HG02973 (cell line): ENCODE data around the gene CYB5R3.
"Not testable (repeated sequence)": the region's sequence is repeated elsewhere in the genome, so short reads cannot be mapped to it uniquely, and the experiment has no call there.

ENCODE experiments used
- ATAC-seq: cut with Tn5 transposase; IDR thresholded peaks from one replicate; pipeline ENCODE4 v1.9.1; 2021; ENCODE audit warnings: moderate library complexity; ENCODE audit not compliant: unreplicated experiment

Gene CYB5R3

DNA sequence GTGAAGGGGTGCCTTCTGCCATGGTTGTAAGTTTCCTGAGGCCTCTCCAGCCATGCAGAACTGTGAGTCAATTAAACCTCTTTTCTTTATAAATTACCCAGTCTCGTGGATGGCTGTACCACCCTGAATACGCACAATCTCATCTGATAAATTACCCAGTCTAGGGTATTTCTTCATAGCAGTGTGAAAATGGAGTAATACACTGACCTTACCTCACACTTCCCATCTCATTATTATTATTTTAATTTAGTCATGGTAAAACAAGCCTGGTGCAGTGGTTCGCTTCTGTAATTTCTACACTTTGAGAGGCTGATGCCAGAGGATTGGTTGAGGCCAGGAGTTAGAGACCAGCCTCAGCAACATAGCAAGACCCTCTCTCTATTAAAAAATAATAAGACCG, 30.5 kb upstream of the CYB5R3 start:
- ATAC-seq, result no peak

DNA sequence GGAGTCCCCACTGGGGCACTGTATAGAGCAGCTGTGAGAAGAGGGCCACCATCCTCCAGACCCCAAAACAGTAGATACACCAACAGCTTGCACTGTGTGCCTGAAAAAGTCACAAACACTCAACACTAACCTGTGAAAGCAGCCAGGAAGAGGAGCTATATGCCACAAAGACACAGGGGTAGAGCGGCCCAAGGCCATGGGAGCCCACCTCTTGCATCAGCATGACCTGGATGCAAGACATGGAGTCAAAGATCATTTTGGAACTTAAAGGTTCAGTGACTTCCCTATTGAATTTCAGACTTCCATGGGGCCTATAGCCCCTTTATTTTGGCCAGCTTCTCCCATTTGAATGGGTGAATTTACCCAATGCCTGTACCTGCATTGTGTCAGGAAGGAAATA, 29.7 kb upstream of the CYB5R3 start:
- no peak for ATAC-seq

DNA sequence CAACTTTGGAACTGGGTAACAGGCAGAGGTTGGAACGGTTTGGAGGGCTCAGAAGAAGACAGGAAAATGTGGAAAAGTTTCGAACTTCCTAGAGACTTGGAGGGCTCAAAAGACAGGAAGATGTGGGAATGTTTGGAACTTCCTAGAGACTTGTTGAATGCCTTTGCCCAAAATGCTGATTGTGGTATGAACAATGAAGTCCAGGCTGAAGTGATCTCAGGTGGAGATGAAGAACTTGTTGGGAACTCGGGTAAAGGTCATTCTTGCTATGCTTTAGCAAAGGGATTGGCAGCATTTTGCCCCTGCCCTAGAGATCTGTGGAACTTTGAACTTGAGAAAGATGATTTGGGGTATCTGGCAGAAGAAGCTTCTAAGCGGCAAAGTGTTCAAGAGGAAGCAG, 28.7 kb upstream of the CYB5R3 start:
- ATAC-seq, result not testable (repeated sequence)

DNA sequence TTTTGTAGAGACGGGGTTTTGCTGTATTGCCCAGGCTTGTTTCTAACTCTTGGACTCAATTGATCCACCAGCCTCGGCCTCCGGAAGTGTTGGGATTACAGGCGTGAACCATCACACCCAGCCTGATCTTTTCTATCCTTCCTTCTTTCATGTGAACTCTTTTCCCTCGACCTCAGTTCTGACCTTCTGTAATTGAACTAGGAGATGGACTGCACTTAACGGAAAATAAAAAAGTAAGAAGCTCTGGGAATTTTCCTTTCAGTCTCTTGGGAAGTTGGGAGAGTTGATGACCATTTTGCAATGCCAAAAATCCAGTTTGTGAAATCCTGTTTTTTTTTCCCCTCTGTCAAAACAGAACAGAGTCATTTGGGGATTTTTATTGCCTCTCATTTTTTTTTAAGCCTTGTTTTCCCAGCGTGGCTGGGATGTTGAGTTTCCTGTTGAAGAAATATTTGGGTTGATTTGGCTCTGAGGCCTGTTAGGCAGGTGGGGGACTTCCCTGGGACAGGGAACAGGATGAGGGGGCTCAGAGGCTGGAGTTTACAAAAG, 26.9 kb upstream of the CYB5R3 start:
- ATAC-seq, result no peak

DNA sequence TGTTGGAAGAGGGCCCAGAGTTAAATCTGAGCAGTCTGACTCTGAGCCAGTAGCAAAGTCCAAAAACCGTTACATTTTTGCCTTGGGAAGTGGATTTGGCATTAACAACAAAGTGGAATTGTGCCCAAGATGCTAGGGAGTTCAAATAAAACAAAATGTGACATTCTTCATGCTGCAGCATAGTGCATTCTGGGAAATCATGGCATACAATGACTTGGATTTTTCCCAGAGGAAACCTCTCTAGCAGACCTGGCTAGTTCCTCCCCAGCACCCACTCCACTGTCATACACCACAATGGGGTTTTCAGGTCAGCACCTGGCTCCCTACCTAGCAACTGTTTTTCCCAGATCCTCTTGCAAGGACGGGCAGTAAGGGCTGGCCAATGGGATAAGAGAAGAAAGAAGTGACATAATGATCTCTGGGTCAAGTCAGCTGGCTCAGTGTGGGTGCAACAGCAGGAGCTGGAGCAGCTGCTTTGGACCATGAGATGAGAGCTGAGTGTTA, 24.8 kb upstream of the CYB5R3 start:
- ATAC-seq, result no peak

DNA sequence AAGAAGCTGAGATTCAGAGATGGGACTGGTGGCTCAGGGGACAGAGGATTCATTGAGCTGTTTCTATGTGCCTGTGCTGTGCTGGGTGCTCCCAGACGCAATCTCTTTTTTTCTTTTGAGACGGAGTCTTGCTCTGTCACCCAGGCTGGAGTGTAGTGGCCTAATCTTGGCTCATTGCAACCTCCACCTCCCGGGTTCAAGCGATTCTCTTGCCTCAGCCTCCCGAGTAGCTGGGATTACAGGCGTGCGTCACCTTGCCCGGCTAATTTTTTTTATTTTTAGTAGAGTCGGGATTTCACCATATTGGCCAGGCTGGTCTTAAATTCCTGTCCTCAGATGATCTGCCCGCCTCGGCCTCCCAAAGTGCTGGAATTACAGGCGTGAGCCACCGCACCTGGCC, 23.9 kb upstream of the CYB5R3 start:
- ATAC-seq, result not testable (repeated sequence)

DNA sequence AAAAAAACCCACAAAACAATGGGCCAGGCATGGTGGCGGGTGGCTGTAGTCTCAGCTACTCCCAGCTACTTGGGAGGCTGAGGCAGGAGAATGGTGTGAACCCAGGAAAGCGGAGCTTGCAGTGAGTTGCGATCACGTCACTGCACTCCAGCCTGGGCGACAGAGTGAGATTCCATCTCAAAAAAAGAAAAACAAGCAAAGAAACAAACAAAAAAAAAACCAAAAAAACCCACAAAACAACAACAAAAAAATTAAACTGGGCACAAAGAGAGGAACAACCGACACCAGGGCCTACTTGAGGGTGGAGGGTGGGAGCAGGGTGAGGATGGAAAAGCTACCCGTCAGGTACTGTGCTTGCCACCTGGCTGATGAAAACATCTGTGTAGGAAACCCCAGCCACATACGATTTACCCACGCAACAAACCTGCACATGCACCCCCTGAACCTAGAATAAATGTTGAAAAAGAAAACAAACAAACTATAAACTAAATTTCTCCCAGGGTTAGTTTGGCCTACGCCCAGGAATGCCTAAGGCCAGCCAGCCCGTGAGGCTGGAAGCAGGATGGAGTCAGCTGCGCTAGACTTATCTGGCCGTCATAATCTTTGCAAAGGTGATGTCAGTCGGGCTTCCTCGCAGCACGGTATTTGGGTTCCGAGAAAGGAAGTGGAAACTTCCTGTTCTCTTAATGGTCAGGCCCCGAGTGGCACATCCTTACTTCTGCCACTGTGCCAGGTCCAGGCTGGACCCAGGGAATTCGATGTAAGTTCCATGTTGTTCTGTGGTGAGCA, 21.9 kb upstream of the CYB5R3 start:
- ATAC-seq, result no peak

DNA sequence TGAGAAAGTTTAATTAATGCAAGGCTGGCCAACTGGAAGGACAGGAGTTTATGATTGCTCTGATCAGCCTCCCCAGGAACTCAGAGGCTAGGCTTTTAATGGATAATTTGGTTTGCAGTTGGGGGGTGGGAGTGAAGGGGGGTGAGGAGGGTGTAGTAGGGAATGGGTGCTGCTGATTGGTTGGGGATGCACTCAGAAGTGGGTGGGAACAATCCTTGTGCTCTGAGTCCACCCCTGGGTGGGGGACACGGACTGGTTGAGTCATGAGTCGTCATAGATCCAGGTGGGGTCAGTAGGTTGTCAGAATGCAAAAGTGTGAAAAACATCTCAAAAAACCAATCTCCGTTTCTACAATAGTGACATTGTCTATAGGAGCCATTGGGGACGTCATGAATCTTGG, 20.9 kb upstream of the CYB5R3 start:
- ATAC-seq, result no peak

DNA sequence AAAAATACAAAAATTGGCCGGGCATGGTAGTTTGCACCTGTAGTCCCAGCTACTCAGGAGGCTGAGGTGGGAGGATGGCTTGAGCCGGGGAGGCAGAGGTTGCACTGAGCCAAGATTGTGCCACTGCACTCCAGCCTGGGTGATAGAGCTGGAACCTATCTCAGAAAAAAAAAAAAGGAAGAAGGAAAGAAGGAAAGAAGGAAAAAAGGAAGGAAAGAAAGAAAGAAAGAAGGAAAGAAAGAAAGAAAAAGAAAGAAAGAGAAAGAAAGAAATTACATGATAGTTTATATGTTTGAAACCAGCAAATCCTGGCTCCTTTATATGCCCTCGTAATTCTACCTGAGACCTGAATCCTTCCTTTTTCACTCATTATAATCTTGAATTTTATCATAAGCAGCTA, 17.2 kb upstream of the CYB5R3 start:
- not testable (repeated sequence) for ATAC-seq

DNA sequence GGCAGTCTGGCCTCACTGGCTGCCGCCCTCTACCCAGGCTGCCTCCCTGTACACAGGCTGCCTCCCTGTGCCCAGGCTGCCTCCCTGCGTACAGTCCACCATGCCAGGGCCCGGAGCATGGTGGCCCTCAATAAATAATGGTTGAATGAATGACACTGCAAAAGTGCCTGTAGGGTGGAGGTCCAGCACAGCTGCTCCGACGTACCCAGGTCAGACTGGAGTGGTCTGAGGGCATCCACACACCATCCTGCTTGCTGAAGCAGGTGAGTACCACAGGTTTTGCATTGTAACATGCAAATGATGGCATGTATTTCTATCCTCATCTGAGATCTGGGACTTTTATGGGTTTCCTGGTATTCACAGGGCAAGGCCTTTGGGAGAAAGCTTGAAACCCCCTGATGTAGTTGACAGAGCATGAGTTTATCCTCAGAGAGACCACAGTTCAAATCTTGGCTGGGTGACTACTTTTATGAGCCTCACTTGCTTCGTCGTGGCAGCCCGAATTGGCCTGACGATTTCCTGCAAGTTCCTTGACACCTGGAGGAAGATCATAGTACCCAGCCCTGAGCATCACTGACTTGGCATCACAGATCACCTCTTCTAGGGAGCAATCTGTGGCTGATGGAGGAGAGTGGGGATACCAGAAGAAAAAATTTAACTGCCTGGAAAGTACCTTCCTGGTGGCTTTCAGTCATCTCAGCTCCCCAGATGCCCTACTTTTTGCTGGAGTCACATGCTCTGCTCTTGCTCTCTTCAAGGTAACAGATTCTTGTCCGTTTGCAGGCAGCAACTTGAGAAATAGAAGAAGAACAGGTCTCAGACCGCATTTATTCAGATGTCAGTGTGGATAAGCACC, 16.0 kb upstream of the CYB5R3 start:
- ATAC-seq, result no peak

DNA sequence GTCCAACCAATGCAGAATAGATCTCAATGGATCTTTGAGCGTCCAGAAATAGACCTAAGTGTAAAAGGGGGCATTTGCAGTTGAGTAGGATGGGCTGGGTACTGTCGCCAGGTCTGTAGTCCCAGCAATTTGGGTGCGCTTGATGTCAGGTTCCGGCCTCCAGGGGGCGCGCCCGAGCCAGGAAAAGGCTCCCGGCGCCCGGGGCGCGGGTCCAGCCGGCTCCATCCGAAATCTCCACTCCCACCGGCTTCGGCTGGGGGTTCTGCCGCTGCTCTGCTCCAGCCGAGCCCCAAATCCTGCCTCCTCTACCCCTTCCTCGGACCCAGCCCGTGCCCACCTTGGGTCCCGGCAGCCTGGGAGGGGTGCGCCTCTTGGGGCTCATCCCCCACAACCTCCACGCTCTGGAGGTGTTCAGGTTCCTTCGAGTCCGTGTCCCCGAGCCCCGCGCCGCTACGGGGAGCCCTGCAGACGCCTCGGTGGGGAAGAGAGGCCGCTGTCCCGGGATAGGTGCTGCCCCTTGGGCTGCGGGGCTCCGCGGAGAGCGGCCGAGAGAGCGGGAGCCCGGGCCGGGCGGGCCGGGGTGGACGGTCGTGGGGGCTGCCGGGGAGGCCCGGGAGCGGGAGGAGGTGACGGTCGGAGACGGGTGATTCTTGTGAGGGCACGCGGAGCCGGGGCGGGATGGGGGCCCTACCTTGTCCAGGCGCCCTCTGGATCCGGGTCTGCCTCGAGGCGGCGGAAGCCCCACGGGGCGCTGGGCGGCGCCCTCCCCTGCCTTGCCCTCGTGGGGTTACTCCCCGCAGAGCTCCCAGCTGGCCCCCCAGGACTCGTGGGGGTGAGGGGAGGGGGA, 13.0 kb upstream of the CYB5R3 start:
- ATAC-seq, result no peak

DNA sequence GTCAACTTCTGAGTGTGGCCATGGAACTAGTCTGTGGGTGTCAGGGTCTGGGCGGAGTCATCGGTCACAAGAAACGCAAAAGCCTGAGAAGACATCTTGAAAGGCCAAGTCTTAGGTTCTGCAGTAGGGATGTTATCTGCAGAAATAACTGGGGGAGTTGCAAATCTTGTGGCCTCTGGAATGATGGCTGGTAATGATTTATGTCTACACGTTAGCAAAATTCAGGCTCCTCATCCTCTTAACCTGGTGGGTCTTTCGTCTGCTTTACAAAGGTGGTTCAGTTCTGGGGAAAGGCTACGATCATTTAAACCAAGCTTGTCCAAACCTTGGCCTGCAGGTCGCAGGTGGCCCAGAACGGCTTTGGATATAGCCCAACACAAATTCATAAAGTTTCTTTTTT, 7.4 kb upstream of the CYB5R3 start:
- ATAC-seq, result no peak

DNA sequence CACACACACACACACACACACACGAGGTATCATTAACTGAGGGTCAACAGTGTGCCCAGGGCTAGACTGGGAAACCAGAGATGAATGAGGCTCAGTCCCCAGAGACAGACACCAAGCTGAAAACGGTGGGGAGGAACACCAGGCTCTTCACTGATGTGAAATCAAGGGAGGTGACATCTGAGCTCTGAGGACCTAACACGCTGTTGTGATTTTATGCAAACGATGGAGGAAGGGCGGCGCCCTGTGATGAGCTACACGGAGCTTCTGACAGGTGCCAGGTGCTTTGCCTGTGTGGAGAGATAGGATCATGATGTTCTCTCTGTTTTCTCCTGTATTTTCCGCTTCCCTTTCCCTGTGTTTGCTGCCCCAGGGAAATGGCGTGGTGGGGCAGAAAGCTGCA, 6.5 kb upstream of the CYB5R3 start:
- no peak for ATAC-seq

DNA sequence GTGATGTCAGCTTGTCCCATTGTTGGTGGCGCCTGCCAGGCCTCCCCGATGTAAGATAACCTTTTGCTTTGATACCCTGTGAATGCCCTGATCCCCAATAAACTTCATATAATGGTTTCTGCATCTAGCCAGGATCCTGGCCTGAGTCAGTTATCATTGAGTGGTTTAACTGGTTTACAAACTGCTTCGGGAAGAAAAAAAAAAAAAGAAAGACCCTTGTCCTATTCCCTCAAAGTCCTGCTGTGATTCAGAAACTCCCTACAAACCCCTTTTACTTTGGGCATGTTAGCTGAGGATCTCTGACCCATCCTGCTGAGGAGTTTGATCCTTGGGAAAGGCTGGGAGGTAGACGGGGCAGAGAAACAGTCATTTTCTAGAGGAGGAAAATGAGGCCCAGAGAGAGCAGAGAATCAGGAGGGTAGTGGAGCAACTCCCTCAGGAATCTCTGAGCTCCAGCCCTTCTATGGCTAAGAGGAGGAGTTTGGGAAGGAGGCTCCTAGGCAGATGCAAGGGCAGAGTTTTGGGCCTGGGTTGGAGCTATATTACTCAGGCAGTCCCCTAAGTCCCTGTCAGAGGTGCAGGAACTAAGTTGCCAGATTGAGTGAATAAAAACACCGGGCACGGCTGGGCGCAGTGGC, 5.4 kb upstream of the CYB5R3 start:
- no peak for ATAC-seq

DNA sequence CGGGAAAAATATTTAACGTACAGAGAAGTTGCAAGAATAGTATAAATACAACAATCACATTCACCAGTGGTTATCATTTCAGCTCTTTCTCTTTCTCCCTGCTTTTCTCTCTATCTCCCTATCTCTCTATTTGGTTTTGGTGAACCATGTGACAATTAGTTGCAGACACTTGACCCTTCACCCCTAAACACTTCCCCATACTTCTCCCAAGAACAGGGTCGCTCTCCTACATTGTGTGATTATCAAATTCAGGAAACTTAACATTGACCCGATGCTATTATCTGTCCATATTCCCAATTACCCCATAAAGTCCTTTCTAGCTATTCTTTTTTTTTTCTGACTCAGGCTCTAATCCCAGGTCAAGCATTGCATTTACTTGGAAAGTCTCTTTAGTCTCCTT, 4.8 kb upstream of the CYB5R3 start:
- ATAC-seq, result no peak

DNA sequence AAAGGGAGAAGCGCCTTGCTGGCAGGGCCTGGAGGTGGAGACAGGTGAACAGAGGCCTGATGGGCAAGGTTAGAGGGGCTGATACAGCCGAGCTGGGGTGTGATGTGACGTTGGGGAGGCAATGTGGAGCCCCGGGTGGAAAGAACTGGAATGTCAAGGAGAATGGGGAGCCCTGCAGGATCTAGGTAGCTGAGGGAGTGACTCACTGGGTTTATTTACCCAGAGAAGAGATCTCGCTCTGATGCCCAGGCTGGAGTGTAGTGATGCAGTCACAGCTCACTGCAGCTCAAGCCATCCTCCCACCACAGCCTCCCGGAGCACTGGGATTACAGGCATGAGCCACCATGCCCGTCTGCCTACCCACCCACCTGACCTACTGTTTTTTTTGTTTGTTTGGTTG, 1.9 kb upstream of the CYB5R3 start:
- no peak for ATAC-seq

DNA sequence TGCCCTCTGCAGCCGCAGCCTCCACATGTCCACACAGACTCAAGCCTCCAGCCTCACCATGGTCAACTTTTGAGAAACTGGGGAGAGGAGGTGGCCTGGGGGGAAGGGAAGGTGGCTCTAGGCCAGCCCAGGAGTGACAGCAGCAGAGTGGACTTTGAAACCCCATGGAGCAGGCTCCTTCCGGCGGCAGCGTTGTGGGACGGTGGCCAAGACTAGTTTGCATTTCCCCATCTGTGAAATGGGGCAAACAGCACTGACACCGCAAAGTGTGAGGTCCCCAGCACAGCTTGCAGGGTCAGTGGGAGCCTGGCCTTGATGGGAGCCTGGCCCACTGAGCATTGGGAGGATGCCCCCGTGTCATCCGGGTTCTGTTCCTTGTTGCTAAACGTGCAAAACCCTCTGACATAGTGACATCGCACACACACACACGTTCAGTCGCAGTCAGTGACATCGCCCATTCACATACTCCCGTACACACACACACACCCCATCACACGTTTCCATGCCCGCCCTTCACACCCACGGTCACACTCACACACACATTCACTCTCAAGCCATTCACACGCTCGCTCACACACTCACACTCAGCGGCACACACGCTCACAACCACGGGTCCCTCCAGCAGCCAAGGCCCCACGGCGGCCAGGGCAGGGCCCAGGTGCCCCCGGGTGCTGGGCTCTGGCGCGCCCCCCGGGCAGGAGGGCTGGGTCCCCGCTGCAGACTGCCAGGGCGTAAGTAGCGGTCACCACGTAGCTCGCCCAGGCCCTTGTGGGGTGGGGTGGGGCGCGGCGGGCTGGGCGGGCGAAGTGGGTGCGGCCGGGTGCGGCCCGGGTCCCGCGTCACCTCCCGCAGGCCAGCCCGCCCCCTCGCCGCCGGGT, 585 bp downstream of the CYB5R3 start:
- peak; percentile 30 for ATAC-seq

DNA sequence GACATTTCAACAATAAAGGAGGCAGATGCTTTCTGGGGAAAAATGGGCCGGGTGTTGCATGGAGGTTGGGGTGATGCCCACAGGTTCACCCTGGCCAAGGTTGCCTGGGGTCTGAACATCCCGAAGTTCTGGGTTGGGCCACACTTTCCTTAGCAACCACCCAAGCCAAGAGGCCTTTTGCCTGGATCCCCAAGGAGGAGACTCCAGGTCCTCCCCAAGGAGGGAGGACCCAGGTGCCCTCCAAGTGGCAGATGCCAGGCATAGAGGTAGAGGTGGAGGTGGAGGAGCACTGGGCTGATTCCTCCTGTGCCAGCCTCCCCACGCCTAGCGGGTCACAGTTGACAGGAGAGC, 1.2 kb downstream of the CYB5R3 start:
- ATAC-seq, result no peak
